Karpas-422 (cell line): ENCODE measurements around the gene EBPL. TPM values are rescaled to one million over a fixed set of nuclear protein-coding genes. Genes with fewer than 3 reads are reported as not detected.

Source experiments
- DNase-seq: peaks from one replicate; pipeline ENCODE4 v3.0.0-alpha.2; 2015
- H2AFZ ChIP-seq: fragments of 200-600 bp; sonication (generic); 2 replicates; pipeline ENCODE4 v1.6.1; 2014; ENCODE audit warnings: antibody characterized with exemption, low read length, mixed read lengths
- H3K27ac ChIP-seq: fragments of 200-600 bp; sonication (generic); 2 replicates; pipeline ENCODE4 v1.5.1; 2014; ENCODE audit warnings: mild to moderate bottlenecking, low read length, moderate library complexity
- H3K27me3 ChIP-seq: fragments of 200-600 bp; sonication (generic); 2 replicates; pipeline ENCODE4 v1.6.1; 2014; ENCODE audit warnings: low read length, mixed read lengths
- H3K36me3 ChIP-seq: fragments of 200-600 bp; sonication (generic); 2 replicates; pipeline ENCODE4 v1.6.1; 2014; ENCODE audit warnings: low read length, mixed read lengths; ENCODE audit not compliant: insufficient read depth
- H3K4me1 ChIP-seq: fragments of 200-600 bp; sonication (generic); 2 replicates; pipeline ENCODE4 v1.6.1; 2014; ENCODE audit warnings: mild to moderate bottlenecking, low read length, mixed read lengths
- H3K4me2 ChIP-seq: fragments of 200-600 bp; sonication (generic); 2 replicates; pipeline ENCODE4 v1.6.1; 2014; ENCODE audit warnings: low read length, low read depth, mild to moderate bottlenecking; ENCODE audit not compliant: poor library complexity, severe bottlenecking
- H3K4me3 ChIP-seq: fragments of 200-600 bp; sonication (generic); 2 replicates; pipeline ENCODE4 v1.5.1; 2014; ENCODE audit warnings: mild to moderate bottlenecking, antibody characterized with exemption, low read length, mixed read lengths
- H3K79me2 ChIP-seq: fragments of 200-600 bp; sonication (generic); 2 replicates; pipeline ENCODE4 v1.6.1; 2014; ENCODE audit warnings: mild to moderate bottlenecking, low read length, mixed read lengths
- H3K9ac ChIP-seq: fragments of 200-600 bp; sonication (generic); 2 replicates; pipeline ENCODE4 v1.6.0; 2014; ENCODE audit warnings: low read length
- H3K9me2 ChIP-seq: fragments of 200-600 bp; sonication (generic), shearing (Covaris generic); replicated peaks from 2 replicates; pipeline ENCODE4 v1.6.0; 2014; ENCODE audit warnings: mild to moderate bottlenecking, low read length, moderate library complexity; ENCODE audit not compliant: insufficient read depth
- H3K9me3 ChIP-seq: fragments of 300-700, 200-600 bp; sonication (generic); 2 replicates; pipeline ENCODE4 v1.6.1; 2014; ENCODE audit warnings: low read length, mixed read lengths
- H4K20me1 ChIP-seq: fragments of 200-600 bp; sonication (generic); 2 replicates; pipeline ENCODE4 v1.6.1; 2014; ENCODE audit warnings: mild to moderate bottlenecking, antibody characterized with exemption, low read length, low read depth; ENCODE audit not compliant: insufficient read depth
- total RNA-seq: library from RNA; depleted of rRNA; stranded (reverse); fragments of >200 nt; shearing (Covaris generic); gene quantifications from 2 replicates; pipeline ENCODE4 v1.2.3, GENCODE V29; 2014; ENCODE audit warnings: low replicate concordance

EBPL gene
- total RNA-seq, 1 experiment from 2014 or later, result 175 TPM

- H3K9ac ChIP-seq, result no peak overlapping the region
- H3K27me3 ChIP-seq, result no peaks in the 10 kb centered on the region
- peaks cover 13% of the 10 kb centered on the region for H3K79me2 ChIP-seq
- H3K4me2 ChIP-seq, result no peak overlapping the region
- no peak overlapping the region for H2AFZ ChIP-seq
- H3K27ac ChIP-seq, result no peak overlapping the region
- no peaks in the 10 kb centered on the region for H3K9me2 ChIP-seq
- DNase-seq, result no peak
- peaks cover 19% of the 10 kb centered on the region for H3K36me3 ChIP-seq
- no peak overlapping the region for H3K4me3 ChIP-seq
- H3K4me1 ChIP-seq, result no peaks in the 10 kb centered on the region
- H3K9me3 ChIP-seq, result no peaks in the 10 kb centered on the region
- no peaks in the 10 kb centered on the region for H4K20me1 ChIP-seq
These were observed 26.7 kb downstream of the EBPL start for GRCh38 chr13:49664606-49665005.

- Histone ChIP-seq H2AFZ (no peak overlapping the region), H3K79me2 (no peaks in the 10 kb centered on the region), H3K4me1 (peaks cover 3% of the 10 kb centered on the region; the same call in 1 of the 2 replicates), H3K4me3 (no peak overlapping the region), H4K20me1 (no peaks in the 10 kb centered on the region), H3K36me3 (0 out of 2 replicates have a peak, but pooled peaks cover 3% of the 10 kb centered on the region), H3K9ac (no peak overlapping the region), H3K27ac (no peak overlapping the region), H3K4me2 (no peak overlapping the region), H3K27me3 (no peaks in the 10 kb centered on the region), H3K9me3 (no peaks in the 10 kb centered on the region), H3K9me2 (no peaks in the 10 kb centered on the region)
- DNase-seq, result no peak
These were observed 34.0 kb downstream of the EBPL start for GRCh38 chr13:49657241-49657641.

- DNase-seq, result no peak
- Histone ChIP-seq H3K79me2 (no peaks in the 10 kb centered on the region), H3K27ac (no peak overlapping the region), H3K4me2 (no peak overlapping the region), H3K9me3 (no peaks in the 10 kb centered on the region), H3K27me3 (no peaks in the 10 kb centered on the region), H3K36me3 (no peaks in the 10 kb centered on the region), H3K4me1 (peaks cover 3% of the 10 kb centered on the region; the same call in 1 of the 2 replicates), H3K4me3 (no peak overlapping the region), H2AFZ (no peak overlapping the region), H4K20me1 (no peaks in the 10 kb centered on the region), H3K9me2 (no peaks in the 10 kb centered on the region), H3K9ac (no peak overlapping the region)
These were observed 35.4 kb downstream of the EBPL start for GRCh38 chr13:49655906-49656305.

- no peaks in the 10 kb centered on the region for H3K9me3 ChIP-seq
- no peaks in the 10 kb centered on the region for H3K36me3 ChIP-seq
- H4K20me1 ChIP-seq, result no peaks in the 10 kb centered on the region
- H3K9me2 ChIP-seq, result no peaks in the 10 kb centered on the region
- H3K4me2 ChIP-seq, result no peak overlapping the region
- H3K4me3 ChIP-seq, result no peak overlapping the region
- no peak overlapping the region for H3K27ac ChIP-seq
- no peak overlapping the region for H2AFZ ChIP-seq
- H3K4me1 ChIP-seq, result peaks cover 3% of the 10 kb centered on the region; the same call in 1 of the 2 replicates
- no peak overlapping the region for H3K9ac ChIP-seq
- H3K79me2 ChIP-seq, result no peaks in the 10 kb centered on the region
- no peak for DNase-seq
- H3K27me3 ChIP-seq, result no peaks in the 10 kb centered on the region
These were observed 37.3 kb downstream of the EBPL start for GRCh38 chr13:49654011-49654410.

- H3K9me3 ChIP-seq, result no peaks in the 10 kb centered on the region
- no peak for DNase-seq
These were observed 37.8 kb downstream of the EBPL start for GRCh38 chr13:49653478-49653877.

GRCh38 chr13:49652355-49653305, 38.7 kb downstream of the EBPL start:
- no peak overlapping the region for H3K9ac ChIP-seq
- H3K4me3 ChIP-seq, result no peak overlapping the region
- no peak overlapping the region for H3K4me2 ChIP-seq
- no peak overlapping the region for H3K27ac ChIP-seq
- no peaks in the 10 kb centered on the region for H3K9me2 ChIP-seq
- peak; percentile 78 for DNase-seq
- H3K27me3 ChIP-seq, result no peaks in the 10 kb centered on the region
- H3K36me3 ChIP-seq, result no peaks in the 10 kb centered on the region
- H3K4me1 ChIP-seq, result peaks cover 3% of the 10 kb centered on the region; the same call in 1 of the 2 replicates
- H2AFZ ChIP-seq, result no peak overlapping the region
- H4K20me1 ChIP-seq, result no peaks in the 10 kb centered on the region
- H3K9me3 ChIP-seq, result no peaks in the 10 kb centered on the region
- no peaks in the 10 kb centered on the region for H3K79me2 ChIP-seq

More at GRCh38 chr13:49653478-49653877, 37.8 kb downstream of the EBPL start:
- no peaks in the 10 kb centered on the region for H3K9me2 ChIP-seq
- no peaks in the 10 kb centered on the region for H3K79me2 ChIP-seq
- peaks cover 3% of the 10 kb centered on the region; the same call in 1 of the 2 replicates for H3K4me1 ChIP-seq
- no peak overlapping the region for H2AFZ ChIP-seq
- no peak overlapping the region for H3K9ac ChIP-seq
- no peaks in the 10 kb centered on the region for H3K27me3 ChIP-seq
- H4K20me1 ChIP-seq, result no peaks in the 10 kb centered on the region
- H3K27ac ChIP-seq, result no peak overlapping the region
- H3K4me2 ChIP-seq, result no peak overlapping the region
- no peaks in the 10 kb centered on the region for H3K36me3 ChIP-seq
- H3K4me3 ChIP-seq, result no peak overlapping the region

GRCh38 chr13:49651570-49652354, 39.5 kb downstream of the EBPL start:
- peaks cover 3% of the 10 kb centered on the region; the same call in 1 of the 2 replicates for H3K4me1 ChIP-seq
- no peaks in the 10 kb centered on the region for H3K9me2 ChIP-seq
- no peaks in the 10 kb centered on the region for H3K79me2 ChIP-seq
- no peaks in the 10 kb centered on the region for H3K36me3 ChIP-seq
- H4K20me1 ChIP-seq, result no peaks in the 10 kb centered on the region
- no peak for DNase-seq
- no peak overlapping the region for H3K27ac ChIP-seq
- H3K4me2 ChIP-seq, result no peak overlapping the region
- no peak overlapping the region for H3K4me3 ChIP-seq
- H3K9ac ChIP-seq, result no peak overlapping the region
- no peaks in the 10 kb centered on the region for H3K27me3 ChIP-seq
- no peaks in the 10 kb centered on the region for H3K9me3 ChIP-seq
- no peak overlapping the region for H2AFZ ChIP-seq

GRCh38 chr13:49649963-49650312, 41.3 kb downstream of the EBPL start:
- no peak for DNase-seq
- Histone ChIP-seq H3K9me3 (no peaks in the 10 kb centered on the region), H3K9ac (no peak overlapping the region), H3K36me3 (no peaks in the 10 kb centered on the region), H3K27ac (no peak overlapping the region), H4K20me1 (no peaks in the 10 kb centered on the region), H3K79me2 (no peaks in the 10 kb centered on the region), H3K4me2 (no peak overlapping the region), H3K4me3 (no peak overlapping the region), H3K9me2 (no peaks in the 10 kb centered on the region), H3K4me1 (peaks cover 3% of the 10 kb centered on the region; the same call in 1 of the 2 replicates), H3K27me3 (no peaks in the 10 kb centered on the region), H2AFZ (no peak overlapping the region)
